NOMO-1 (cell line): ENCODE results near the gene KLHL33.

Experiments
- DNase-seq, 2 experiments: peaks; one replicate each; lab custom pipeline; 2025; ENCODE audit not compliant: unreplicated experiment in 2 of 2; lab: John Stamatoyannopoulos, UW

KLHL33 gene

DNA sequence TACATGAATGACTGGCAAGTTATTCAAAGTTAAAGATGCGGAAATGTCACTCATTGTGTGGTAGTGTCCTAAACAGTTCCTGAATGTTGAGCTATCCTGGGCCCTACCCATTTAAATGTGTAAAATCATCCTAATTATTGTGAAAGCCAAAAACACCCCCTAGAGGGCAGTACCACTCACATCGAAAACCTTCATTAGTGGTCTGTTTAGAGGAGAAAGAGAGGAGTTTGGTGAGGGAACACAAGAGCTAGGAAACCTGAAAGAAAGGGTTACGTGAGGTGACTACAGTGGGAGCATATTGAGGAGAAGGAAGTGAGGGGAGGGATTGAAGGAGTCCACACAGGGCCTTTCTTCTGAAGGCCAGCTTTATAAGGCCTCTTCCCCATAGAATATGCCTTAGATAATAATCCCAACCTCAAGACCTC is 20.2 kb downstream of the KLHL33 start:
- peak; percentile 63 to 86 for DNase-seq

DNA sequence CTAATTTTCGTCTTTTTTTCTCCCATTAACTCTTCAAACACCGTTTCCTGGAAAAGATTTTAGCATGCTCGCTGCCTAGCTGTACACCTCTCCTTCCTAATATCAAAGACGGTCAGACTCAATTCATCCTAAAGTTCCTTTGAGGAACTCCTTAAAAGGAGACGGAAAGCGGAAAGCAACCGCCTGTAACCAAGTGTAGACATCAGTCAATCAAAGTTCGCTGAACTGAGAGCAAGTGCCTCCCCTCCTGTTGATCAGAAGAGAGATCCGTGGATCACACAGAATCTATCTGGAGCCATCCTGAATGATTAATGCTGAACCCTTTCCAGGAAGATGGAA is 22.3 kb downstream of the KLHL33 start:
- DNase-seq: no peak

DNA sequence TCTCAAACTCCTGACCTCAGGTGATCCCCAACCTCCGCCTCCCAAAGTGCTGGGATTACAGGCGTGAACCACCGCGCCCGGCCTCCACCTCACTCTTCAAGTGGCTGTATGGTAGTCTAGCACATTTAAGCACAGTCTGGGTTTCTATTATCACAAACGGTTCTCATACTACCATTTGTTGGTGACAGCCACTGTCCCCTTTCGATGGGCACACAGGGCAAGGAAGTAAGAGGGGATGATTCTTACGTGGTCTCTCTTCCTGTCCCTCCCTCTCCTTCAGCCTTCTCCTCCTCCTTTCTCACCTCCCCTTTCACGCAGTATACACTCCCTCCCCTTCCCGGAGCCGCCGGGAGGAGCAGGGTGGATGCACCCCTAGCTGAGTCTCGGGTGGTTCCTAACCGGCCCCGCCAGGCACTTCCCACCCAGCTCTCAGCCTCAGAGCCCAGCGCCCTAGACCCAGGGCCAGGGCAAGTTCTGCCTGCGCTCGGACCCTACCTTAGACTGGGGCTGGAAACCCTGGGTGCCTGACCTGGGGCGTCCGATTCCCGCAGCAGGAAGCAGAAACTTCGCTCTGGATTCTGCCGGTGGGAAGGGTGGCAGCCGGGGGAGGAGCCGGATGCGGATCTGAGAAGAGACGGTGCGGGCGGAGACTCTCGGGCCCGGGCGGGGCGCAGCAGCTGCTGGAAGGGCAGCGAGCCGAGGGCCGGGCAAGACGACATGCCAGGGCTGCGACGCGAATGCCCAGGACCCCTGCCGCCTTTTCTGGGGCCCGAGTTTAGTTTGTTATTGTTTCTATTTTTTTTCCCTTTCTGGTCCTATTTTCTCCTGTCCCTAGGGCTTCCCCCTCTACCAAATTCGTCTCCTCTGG is 22.9 kb downstream of the KLHL33 start, which contains the start of gene TEP1:
Gene TEP1 (minus strand): TSS at position 626 of the 868 bp plus-strand sequence. CDS start 5,062 bp downstream, outside the sequence.
- DNase-seq: peak; percentile 52 to 75

DNA sequence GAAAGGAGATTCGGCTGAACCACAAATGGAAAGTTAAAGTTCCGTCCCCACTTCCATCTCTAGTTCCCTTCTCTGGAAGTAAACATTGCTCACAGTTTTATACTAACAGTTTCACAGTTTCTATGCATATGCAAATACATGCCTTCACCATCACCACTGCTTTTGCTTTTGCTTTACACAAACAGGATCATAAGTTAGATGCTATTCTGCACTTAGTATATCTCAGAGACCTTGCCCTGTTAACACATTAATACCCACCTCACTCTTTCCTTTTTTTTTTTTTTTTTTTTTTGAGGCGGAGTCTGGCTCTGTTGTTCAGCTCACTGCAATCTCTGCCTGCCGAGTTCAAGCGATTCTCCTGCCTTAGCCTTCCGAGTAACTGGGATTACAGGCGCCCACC is 23.6 kb downstream of the KLHL33 start:
- no peak for DNase-seq

DNA sequence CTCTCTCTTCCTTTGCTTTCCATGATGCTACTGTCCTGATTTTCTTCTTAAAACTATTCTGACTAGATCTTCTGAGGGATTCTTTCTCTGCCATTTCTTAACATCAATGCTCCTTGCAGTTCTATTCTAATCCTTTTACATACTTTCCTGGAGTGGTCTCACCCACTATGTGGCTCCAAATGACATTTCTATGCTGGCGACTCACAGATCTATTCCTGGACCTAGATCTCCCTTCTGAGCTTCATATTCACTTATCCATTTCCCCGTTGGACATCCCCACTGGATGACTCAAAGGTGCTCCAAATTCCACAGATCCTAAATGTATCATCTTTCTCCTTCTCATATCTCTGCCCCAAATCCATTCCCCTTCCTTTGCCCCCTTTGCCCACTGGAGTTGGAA is 26.7 kb downstream of the KLHL33 start:
- DNase-seq: no peak

DNA sequence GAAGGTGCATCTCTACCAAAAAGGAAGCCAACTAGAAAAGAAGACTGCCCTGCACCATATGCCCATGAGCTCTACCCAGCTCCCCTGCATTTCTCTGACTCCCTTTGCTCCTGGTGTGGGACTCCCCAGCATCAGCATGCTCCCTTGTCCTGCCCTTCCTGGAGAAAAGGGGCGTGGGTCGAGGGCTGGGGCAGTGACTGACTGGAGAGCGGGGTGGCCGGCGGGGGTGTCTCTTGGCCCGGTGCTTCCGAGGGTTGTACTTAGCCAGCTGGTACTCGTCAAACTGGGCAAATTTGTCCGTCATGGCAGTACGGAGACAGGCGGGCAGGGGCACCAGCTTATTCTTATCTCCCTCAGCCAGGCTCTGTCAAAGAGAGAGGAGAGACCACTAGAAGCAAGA is 32.4 kb downstream of the KLHL33 start:
- no peak for DNase-seq

DNA sequence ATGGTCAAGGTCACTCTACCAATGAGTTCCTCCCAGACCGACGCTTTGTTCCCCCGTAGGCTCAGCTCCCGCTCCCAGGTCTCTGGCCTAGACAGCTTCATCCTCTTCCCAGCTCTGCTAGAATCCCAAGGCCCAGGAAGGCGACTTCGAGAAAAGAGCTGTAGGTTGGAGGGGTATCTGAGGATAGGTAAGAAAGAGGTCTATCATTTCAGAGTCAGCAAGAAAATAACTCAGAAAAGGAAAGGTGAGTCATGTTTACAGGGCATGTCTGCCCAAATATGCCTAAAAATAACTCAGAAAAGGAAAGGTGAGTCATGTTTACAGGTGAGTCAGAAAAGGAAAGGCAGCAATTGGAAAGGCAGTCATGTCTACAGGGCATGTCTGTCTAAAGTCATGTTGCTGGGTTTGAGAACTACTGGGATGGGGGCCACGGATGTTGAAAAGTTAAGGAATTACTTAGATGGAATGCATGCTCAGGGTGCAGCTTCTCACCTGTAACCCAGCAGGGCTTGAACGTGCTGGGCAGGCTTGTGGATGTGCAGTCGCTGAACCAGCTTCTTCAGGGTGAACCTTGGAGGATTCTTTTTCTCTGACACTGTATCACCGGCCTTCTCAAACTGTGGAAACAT is 34.9 kb downstream of the KLHL33 start:
- DNase-seq: no peak

DNA sequence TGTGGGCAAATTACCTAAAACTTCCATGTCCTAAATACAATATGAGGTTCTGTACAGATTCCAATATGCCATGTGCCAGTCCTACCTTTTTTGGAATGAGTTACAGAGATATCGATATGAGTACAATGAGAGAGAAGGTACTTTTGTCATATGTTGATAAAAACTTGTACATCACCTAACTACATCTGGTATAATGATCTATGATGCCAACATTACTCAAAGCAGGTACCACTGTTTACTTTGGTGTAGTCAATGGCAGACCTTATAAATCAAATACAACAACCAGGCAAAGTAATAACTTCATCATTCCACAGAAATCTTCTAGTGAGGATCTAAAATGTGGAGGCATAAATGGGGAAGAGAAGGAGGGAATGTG is 35.4 kb downstream of the KLHL33 start:
- DNase-seq: no peak

DNA sequence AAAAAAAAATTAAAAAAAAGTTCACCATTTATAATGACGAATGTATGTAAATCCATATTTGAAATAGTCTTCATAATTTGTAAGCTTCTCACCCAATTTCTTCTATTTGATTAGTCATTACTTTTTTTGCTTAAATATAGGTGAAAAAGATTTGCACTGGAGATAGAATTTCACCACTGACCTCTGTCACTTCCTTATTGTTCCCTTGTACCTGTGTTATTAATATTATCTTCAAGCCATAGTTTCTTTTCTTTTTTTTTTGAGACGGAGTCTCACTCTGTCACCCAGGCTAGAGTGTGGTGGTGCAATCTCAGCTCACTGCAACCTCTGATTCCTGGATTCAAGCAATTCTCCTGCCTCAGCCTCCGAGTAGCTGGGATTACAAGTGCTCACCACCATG is 38.5 kb downstream of the KLHL33 start:
- DNase-seq: no peak

DNA sequence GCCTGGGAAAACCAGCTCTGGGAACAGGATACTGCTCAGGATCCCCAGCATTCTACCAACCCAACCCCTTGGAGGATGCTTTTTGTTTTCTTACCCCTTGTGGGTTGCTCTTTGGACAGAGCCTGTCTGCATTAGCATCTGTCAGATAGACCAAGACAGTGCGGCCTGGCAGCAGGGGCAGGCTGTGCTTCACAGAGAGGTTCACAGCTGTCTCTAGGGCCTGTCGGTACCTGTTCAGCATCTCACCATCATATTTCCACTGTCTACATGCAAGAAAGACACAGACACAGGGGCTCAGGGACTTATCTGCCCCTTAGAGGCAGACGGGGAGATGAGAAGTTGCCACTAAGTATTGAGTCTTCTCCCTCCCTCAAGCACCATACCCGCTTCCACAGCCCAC is 44.5 kb downstream of the KLHL33 start:
- DNase-seq: no peak

DNA sequence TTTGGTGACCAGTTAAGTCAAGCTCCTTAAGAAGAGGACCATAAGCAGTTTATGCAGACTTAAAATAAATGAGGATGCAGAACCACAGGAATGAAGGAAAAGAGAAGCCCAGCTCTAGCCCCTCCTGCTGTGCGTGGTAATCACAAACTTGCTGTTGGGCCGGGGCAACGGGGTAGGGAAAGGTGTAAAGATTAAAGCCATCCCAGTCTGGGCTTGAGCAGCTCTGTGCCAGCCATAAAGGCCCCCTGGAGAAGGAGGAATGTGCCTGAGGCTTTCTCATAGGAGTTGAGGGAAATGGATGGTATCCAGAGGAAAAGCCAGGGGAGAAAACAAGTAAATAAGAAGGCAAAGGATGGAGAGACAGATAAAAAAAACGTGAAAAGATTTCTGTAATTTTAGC is 47.8 kb downstream of the KLHL33 start:
- no peak for DNase-seq

DNA sequence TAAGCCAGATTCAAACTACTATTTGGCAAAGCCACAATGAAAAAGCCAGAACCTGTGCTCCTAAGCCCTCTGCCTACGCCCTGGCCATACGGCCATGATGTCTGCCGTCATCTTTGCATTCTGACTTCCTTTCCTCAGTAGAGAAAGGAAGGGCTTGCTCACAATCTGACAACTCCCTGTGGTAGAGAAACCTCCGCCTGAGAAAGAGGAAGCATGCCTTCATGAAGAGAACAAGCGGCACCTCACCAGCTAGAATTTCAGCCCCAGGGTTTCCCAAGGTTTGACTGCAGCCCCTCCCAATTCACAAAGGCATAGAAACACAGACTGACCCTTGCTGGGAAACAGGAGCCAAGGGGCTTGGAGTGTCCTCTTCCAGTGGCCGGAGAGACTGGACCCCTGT is 48.4 kb downstream of the KLHL33 start:
- DNase-seq: peak; percentile 38 to 85

DNA sequence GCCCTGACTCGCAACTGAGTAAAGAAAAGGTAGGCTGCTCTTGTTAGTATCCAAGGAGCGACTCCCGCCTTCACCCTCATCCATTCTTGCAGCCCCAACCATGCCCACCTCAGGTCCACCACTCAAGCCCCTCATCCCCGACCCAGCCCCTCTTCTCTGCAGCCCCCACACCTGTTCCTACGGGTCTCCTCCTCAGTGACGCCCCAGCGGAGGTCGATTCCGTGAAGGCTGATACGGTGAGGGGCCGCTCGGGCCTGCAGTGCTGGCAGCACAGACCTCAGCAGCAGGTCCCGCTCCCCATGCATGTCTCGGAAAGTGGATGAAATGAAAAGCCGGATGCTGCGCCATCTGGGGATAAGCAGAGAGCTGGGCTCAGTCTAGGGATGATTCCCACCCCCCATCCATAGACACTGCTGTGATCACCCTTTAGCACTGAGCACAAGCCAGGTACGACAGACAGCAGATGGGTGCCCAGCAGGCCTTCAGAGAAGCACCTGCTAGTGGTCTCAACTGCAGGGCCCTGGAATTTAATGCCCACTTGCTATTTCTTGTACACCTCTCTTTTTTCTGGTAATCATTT is 49.6 kb downstream of the KLHL33 start:
- no peak for DNase-seq

DNA sequence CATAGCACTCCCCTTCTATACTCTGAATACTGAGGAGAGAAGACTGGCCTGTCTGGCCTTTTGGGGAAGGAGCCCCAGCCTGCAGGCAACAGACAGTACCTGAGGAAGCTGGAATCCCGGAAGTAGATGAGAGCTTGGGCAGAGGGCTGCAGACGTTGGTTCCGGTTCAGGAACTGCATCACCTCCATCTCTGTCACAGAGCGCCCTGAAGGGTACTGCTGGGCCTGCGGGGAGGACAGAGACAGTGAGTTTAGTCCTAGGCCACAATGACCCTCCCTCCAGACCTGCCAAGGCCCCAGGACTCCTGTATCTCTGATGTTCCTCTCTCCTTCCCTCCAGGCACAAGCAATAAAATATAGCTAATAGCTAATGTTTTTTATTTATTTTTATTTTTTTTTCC is 51.1 kb downstream of the KLHL33 start:
- DNase-seq: no peak

DNA sequence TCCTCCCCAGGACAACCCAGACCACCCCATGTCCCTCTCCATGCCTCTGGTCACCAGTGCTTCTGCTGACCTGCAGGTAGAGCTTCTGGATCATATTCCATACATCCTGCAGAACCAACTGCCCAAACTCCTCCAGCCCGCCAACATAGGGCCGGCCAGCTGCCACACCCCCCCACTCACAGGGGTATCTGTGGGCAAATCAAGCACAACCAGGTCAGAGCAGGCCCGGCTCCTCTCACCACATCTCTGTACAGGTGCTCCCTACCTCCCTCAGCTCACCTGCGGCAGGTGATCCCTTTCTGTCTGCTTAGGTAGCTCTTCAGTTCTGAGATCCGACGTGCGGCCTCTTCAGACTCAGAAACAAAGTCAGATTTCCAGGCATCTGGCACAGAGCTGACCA is 51.6 kb downstream of the KLHL33 start:
- no peak for DNase-seq

DNA sequence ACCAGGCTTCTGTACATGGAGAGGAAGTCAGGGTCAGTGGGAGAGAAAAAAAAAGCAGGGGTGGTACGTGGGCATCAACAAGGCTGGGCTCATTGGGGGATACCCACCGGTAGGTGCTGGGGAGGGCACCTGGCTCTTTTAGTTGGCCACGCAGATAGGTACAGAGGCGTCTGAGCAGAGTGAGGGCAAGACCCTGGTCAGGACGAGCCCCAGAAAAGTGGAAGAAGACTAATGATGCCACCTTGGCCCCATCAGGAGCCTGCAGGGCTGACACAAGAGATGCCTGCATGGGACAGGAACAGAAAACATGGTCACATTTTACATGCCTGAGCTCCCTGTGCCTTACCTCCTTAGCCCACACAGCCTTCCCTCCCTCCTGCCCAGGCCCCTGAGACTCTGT is 52.3 kb downstream of the KLHL33 start:
- DNase-seq: no peak

DNA sequence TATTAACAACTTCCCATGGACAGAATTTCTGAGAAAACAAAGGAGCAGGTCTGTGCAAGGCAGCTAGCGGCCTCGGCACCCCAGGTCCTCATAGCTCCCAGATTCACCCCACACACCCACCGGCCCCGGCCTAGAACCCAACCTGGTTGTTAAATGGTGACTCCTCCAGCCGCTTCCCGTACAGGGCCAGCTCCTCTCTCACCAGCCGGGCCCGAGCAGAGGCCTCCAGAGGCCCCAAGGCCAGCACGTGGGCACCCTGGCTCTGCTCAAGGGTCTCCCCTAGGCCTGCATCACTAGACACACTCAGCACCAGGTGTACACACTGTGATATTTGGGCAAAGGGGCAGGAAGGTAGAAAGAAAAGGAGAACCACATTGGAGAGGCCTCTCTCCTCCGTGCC is 52.9 kb downstream of the KLHL33 start:
- DNase-seq: no peak

DNA sequence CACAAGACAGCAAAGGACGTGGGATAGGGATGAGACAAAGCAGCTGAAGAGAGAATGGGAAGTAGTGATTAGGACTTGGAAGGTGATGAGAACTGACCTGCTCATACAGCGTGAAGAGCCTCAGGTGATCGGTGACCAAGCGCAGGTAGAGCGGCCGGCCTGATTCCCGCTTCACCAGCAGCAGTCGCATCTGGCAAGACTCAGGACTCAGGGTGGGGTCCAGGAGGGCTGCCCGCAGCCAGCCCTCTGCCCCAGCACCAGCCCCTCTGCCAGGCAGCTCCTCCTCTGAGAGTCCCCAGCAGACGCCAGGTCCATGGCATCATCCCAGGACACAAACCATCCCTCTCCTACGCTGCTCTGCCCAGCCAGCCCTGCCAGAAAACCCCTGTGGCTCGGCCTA is 53.4 kb downstream of the KLHL33 start:
- no peak for DNase-seq

DNA sequence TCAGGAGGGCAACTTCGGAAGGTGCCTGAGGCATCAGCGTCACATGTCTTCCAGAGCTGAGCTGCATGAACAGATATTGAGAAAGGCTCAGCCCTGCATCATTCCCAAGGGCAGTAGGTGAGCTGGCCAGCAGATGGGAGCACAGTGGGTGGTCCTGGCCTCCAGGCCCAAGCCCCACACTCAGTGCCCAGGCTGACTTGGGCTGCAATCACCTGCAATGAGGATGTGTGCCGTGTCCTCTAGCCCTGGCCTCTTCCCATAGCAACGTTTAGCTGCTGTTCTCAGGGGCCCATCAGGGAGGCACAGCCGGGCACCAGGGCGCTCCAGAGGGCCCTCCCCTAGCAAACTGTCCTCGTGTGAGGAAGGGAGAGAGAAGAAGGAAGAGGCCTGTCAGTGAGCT is 54.6 kb downstream of the KLHL33 start:
- no peak for DNase-seq

DNA sequence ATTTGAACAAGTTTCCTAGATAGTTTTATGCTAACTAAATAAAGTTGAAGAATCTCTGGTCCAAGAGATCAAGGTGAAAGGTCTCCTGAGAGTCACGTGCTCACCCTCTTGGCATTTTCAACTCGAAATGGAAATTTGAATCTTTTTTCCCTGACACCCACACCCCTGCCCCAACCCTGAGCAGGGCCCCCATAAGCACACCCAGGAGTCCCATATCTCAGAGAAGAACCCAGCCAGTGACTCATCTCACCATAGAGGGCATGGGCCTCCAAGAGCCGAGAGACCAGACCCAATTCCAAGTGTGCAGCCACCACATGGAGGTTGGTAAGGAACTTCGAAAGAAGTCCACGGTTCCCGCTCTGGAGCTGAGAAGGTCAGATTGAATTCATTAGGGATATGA is 55.3 kb downstream of the KLHL33 start:
- DNase-seq: no peak

DNA sequence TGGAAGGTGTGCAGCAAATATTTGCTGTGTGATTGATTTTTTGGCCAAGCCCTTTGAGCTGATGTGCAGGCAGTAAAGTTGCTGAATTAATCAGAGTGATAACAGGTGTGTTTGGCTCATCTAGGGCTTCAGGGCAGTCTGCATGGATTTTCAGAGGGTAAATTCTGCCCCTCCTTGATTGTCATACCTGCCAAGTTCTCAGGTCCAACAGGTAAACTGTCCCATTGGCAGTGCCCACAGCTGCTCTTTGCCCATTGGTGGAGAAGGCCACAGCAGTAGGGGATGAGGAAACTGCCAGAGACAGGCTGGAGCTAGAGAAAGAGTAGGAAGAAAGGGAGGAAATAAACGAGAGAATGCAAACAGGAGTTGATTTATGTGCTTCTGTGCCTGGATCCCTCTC is 56.2 kb downstream of the KLHL33 start:
- DNase-seq: no peak

DNA sequence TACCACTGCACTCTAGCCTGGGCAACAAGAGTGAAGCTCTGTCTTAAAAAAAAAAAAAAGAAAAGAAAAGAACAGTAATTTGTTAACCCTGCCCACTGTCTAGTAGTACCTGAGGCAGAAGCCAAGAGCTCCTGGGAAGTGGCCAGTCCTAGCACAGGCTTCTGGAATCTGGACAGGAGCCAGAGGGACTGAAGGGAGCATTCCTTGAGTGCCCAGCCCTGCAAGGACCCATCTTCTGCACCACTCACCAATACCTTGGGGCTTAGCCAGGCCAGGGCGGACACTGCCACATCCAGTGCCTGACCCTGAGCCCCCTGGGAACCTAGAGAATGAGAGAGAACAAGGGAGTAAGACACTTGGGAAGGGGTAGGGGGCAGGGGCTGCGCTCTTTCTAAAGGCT is 58.8 kb downstream of the KLHL33 start:
- no peak for DNase-seq
